Smooth muscle cell (in vitro differentiated cells): ENCODE results near the gene C16orf96. TPM values are rescaled to one million over a fixed set of nuclear protein-coding genes. Genes with fewer than 3 reads are reported as not detected.

ENCODE experiments used
- DNase-seq: peaks from one replicate; lab custom pipeline; 2025; ENCODE audit not compliant: unreplicated experiment; lab: John Stamatoyannopoulos, UW
- H2AFZ ChIP-seq: fragments of 200-600 bp; sonication (generic); 2 replicates; pipeline ENCODE4 v1.6.0; 2016; ENCODE audit warnings: antibody characterized with exemption, low read depth, mild to moderate bottlenecking
- H3F3A ChIP-seq: fragments of 200-600 bp; sonication (generic); 2 replicates; pipeline ENCODE4 v1.6.0; 2017; ENCODE audit warnings: antibody characterized with exemption, low read depth
- H3K27ac ChIP-seq: fragments of 200-600 bp; sonication (generic); 2 replicates; pipeline ENCODE4 v1.5.1; 2016; ENCODE audit warnings: low read depth, mild to moderate bottlenecking
- H3K27me3 ChIP-seq: fragments of 200-600 bp; sonication (generic); 2 replicates; pipeline ENCODE4 v1.6.1; 2016; ENCODE audit warnings: low read depth, mild to moderate bottlenecking
- H3K36me3 ChIP-seq: fragments of 200-600 bp; sonication (generic); 2 replicates; pipeline ENCODE4 v1.5.1; 2016; ENCODE audit warnings: low read depth
- H3K4me1 ChIP-seq: fragments of 200-600 bp; sonication (generic); 2 replicates; pipeline ENCODE4 v1.5.1; 2016; ENCODE audit warnings: low read depth
- H3K4me2 ChIP-seq: fragments of 200-600 bp; sonication (generic); 2 replicates; pipeline ENCODE4 v1.6.0; 2016; ENCODE audit warnings: mild to moderate bottlenecking
- H3K4me3 ChIP-seq: fragments of 200-600 bp; sonication (generic); 2 replicates; pipeline ENCODE4 v1.5.1; 2016; ENCODE audit warnings: mild to moderate bottlenecking
- H3K79me2 ChIP-seq: fragments of 200-600 bp; sonication (generic); 2 replicates; pipeline ENCODE4 v1.6.0; 2016; ENCODE audit warnings: low read depth, mild to moderate bottlenecking
- H3K9ac ChIP-seq: fragments of 200-600 bp; sonication (generic); 2 replicates; pipeline ENCODE4 v1.6.0; 2016; ENCODE audit warnings: low read depth
- H3K9me3 ChIP-seq: fragments of 200-600 bp; sonication (generic); replicated peaks from 2 replicates; pipeline ENCODE4 v1.5.1; 2016; ENCODE audit warnings: low read depth
- H4K20me1 ChIP-seq: fragments of 200-600 bp; sonication (generic); 2 replicates; pipeline ENCODE4 v1.6.0; 2016; ENCODE audit warnings: low read depth
- CTCF ChIP-seq: fragments of 200-600 bp; sonication (generic); IDR thresholded peaks from 2 replicates; pipeline ENCODE4 v1.5.1; 2017; ENCODE audit warnings: borderline replicate concordance, mild to moderate bottlenecking, antibody characterized with exemption; ENCODE audit not compliant: insufficient read depth, poor library complexity, severe bottlenecking
- WGBS: methylation state at CpG from one replicate; pipeline ENCODE4 v1.1.7; 2016; ENCODE audit warnings: low lambda C conversion rate; 5-methylcytosine and 5-hydroxymethylcytosine counted together
- polyA plus RNA-seq: library from polyadenylated mRNA; unstranded; fragments of >200 nt; fragmentation: Nextera tagmentation; extraction: Ambion mirVana; gene quantifications from 2 replicates; pipeline ENCODE4 v1.2.1, GENCODE V29; 2016
- small RNA-seq: library from RNA; depleted of rRNA; stranded (forward); fragments of <200 nt; gene quantifications from one replicate; pipeline ENCODE3, GENCODE V24; 2014
- total RNA-seq: library from RNA; depleted of rRNA; stranded (reverse); fragments of >200 nt; gene quantifications from 2 replicates; pipeline ENCODE4 v1.2.3, GENCODE V29; 2014

C16orf96 gene
- total and polyA plus RNA-seq, 2 experiments from 2014 or later = 0.09 TPM; not detected in 1

- no peaks in the 10 kb centered on the region for H3K9me3 ChIP-seq
- no peak overlapping the region for H2AFZ ChIP-seq
- no peak overlapping the region for H3K27ac ChIP-seq
- H3K36me3 ChIP-seq = no peaks in the 10 kb centered on the region
- H3F3A ChIP-seq = no peaks in the 10 kb centered on the region
- no peak overlapping the region for H3K4me3 ChIP-seq
- peaks cover 89% of the 10 kb centered on the region for H4K20me1 ChIP-seq
- H3K79me2 ChIP-seq = peaks cover 35% of the 10 kb centered on the region
- no peak overlapping the region for H3K4me2 ChIP-seq
- no peaks in the 10 kb centered on the region for H3K27me3 ChIP-seq
- H3K9ac ChIP-seq = no peak overlapping the region
- DNase-seq = no peak
- TF ChIP-seq CTCF = no peak
- WGBS = 97% methylated on average over 25 of the region's 25 CpGs
- no peaks in the 10 kb centered on the region for H3K4me1 ChIP-seq
These were observed 93.8 kb downstream of the C16orf96 start for GRCh38 chr16:4649744-4650442.

Small RNA genes within 50 kb of the gene (small RNA-seq; reads per million reads assigned to genes)
- not detected for gene RN7SL850P

Other genes starting within 250 kb of the C16orf96 start
- 1.2 and 2.8 TPM in 2 replicates for gene GLIS2, start 240.3 kb upstream of the C16orf96 start, total RNA-seq
- gene GLIS2, start 240.3 kb upstream of the C16orf96 start, polyA plus RNA-seq = 9.2 and 13.4 TPM in 2 replicates
- gene PAM16, start 205.0 kb upstream of the C16orf96 start, total RNA-seq = 18.4 and 29.6 TPM in 2 replicates
- gene PAM16, start 205.0 kb upstream of the C16orf96 start, polyA plus RNA-seq = 47.7 and 52.2 TPM in 2 replicates
- gene VASN, start 184.5 kb upstream of the C16orf96 start, total RNA-seq = 23.8 and 30.0 TPM in 2 replicates
- 127 and 150 TPM in 2 replicates for gene VASN, start 184.5 kb upstream of the C16orf96 start, polyA plus RNA-seq
- 6.7 and 14.4 TPM in 2 replicates for gene CORO7, start 139.7 kb upstream of the C16orf96 start, total RNA-seq
- 12.7 and 18.9 TPM in 2 replicates for gene CORO7, start 139.7 kb upstream of the C16orf96 start, polyA plus RNA-seq
- gene DNAJA3, start 130.5 kb upstream of the C16orf96 start, total RNA-seq = 40.0 and 42.6 TPM in 2 replicates
- gene DNAJA3, start 130.5 kb upstream of the C16orf96 start, polyA plus RNA-seq = 42.7 and 46.5 TPM in 2 replicates
- gene NMRAL1, start 81.7 kb upstream of the C16orf96 start, total RNA-seq = 27.1 and 35.6 TPM in 2 replicates
- 51.8 and 64.3 TPM in 2 replicates for gene NMRAL1, start 81.7 kb upstream of the C16orf96 start, polyA plus RNA-seq
- 26.7 and 35.3 TPM in 2 replicates for gene HMOX2, start 79.9 kb upstream of the C16orf96 start, total RNA-seq
- gene HMOX2, start 79.9 kb upstream of the C16orf96 start, polyA plus RNA-seq = 54.2 and 62.6 TPM in 2 replicates
- gene CDIP1, start 17.6 kb upstream of the C16orf96 start, total RNA-seq = 17.7 and 19.7 TPM in 2 replicates
- gene CDIP1, start 17.6 kb upstream of the C16orf96 start, polyA plus RNA-seq = 36.9 and 40.9 TPM in 2 replicates
- gene UBALD1, start 58.5 kb downstream of the C16orf96 start, total RNA-seq = 3.6 and 6.4 TPM in 2 replicates
- 13.6 and 16.2 TPM in 2 replicates for gene UBALD1, start 58.5 kb downstream of the C16orf96 start, polyA plus RNA-seq
- gene MGRN1, start 68.5 kb downstream of the C16orf96 start, total RNA-seq = 16.4 and 22.0 TPM in 2 replicates
- gene MGRN1, start 68.5 kb downstream of the C16orf96 start, polyA plus RNA-seq = 23.2 and 25.4 TPM in 2 replicates
- gene NUDT16L1, start 137.2 kb downstream of the C16orf96 start, total RNA-seq = 15.4 and 17.6 TPM in 2 replicates
- 47.6 and 48.3 TPM in 2 replicates for gene NUDT16L1, start 137.2 kb downstream of the C16orf96 start, polyA plus RNA-seq
- gene ANKS3, start 177.9 kb downstream of the C16orf96 start, total RNA-seq = 6.3 and 15.6 TPM in 2 replicates
- gene ANKS3, start 177.9 kb downstream of the C16orf96 start, polyA plus RNA-seq = 15.3 and 22.5 TPM in 2 replicates
- 0.22 TPM in 1 of 2 replicates, not detected in the other for gene DNAAF8, start 178.2 kb downstream of the C16orf96 start, total RNA-seq
- 1.1 and 2.9 TPM in 2 replicates for gene DNAAF8, start 178.2 kb downstream of the C16orf96 start, polyA plus RNA-seq
- 4.1 and 5.3 TPM in 2 replicates for gene ZNF500, start 210.8 kb downstream of the C16orf96 start, total RNA-seq
- gene ZNF500, start 210.8 kb downstream of the C16orf96 start, polyA plus RNA-seq = 7.1 and 10.1 TPM in 2 replicates
- not detected in 2 replicates for gene SEPTIN12, start 232.0 kb downstream of the C16orf96 start, total RNA-seq
- 0.52 TPM in 1 of 2 replicates, not detected in the other for gene SEPTIN12, start 232.0 kb downstream of the C16orf96 start, polyA plus RNA-seq
- gene SMIM22, start 239.0 kb downstream of the C16orf96 start, total RNA-seq = not detected in 2 replicates
- 0.29 TPM in 1 of 2 replicates, not detected in the other for gene SMIM22, start 239.0 kb downstream of the C16orf96 start, polyA plus RNA-seq
- gene ROGDI, start 246.3 kb downstream of the C16orf96 start, total RNA-seq = 21.6 and 32.1 TPM in 2 replicates
- gene ROGDI, start 246.3 kb downstream of the C16orf96 start, polyA plus RNA-seq = 45.6 and 48.7 TPM in 2 replicates